SKM-1 treated with dmso at 0.1 percent for 144 hours (cell line): Measurements from ENCODE around the gene GRN.
"Not testable (repeated sequence)": the region's sequence is repeated elsewhere in the genome, so short reads cannot be mapped to it uniquely, and the experiment has no call there.

Experiments
- DNase-seq: peaks from one replicate; lab custom pipeline; 2025; ENCODE audit not compliant: unreplicated experiment; lab: John Stamatoyannopoulos, UW

The GRN gene

GRCh38 chr17:44346064-44346844 is 1.2 kb downstream of the GRN start:
- DNase-seq, result no peak

- not testable (repeated sequence) for DNase-seq
Measured at GRCh38 chr17:44347206-44348055, 2.3 kb downstream of the GRN start.

GRCh38 chr17:44348234-44348987 is 3.3 kb downstream of the GRN start:
- DNase-seq, result peak; percentile 91

DNA sequence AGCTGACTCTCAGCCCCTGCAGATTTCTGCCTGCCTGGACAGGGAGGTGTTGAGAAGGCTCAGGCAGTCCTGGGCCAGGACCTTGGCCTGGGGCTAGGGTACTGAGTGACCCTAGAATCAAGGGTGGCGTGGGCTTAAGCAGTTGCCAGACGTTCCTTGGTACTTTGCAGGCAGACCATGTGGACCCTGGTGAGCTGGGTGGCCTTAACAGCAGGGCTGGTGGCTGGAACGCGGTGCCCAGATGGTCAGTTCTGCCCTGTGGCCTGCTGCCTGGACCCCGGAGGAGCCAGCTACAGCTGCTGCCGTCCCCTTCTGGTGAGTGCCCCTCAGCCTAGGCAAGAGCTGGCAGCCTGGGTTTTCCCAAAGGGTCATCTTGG is 3.9 kb downstream of the GRN start:
- no peak for DNase-seq

- DNase-seq, result no peak
Measured at GRCh38 chr17:44349553-44350070, 4.5 kb downstream of the GRN start.

GRCh38 chr17:44350733-44351226 is 5.7 kb downstream of the GRN start:
- peak; percentile 39 for DNase-seq

- DNase-seq, result no peak
Measured at GRCh38 chr17:44351464-44351863, 6.4 kb downstream of the GRN start.

DNA sequence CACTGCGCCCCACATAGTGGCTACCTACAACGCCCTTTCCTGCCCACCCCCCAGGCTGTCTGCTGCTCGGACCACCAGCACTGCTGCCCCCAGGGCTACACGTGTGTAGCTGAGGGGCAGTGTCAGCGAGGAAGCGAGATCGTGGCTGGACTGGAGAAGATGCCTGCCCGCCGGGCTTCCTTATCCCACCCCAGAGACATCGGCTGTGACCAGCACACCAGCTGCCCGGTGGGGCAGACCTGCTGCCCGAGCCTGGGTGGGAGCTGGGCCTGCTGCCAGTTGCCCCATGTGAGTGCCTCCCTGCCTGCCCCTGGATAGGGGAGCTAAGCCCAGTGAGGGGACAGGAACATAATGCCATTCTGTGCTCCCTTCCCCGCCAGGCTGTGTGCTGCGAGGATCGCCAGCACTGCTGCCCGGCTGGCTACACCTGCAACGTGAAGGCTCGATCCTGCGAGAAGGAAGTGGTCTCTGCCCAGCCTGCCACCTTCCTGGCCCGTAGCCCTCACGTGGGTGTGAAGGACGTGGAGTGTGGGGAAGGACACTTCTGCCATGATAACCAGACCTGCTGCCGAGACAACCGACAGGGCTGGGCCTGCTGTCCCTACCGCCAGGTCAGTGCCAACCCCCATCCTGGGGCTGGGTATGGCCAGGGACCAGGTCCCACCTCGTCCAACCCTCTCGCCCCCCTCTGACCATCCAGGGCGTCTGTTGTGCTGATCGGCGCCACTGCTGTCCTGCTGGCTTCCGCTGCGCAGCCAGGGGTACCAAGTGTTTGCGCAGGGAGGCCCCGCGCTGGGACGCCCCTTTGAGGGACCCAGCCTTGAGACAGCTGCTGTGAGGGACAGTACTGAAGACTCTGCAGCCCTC is 7.1 kb downstream of the GRN start:
- no peak for DNase-seq

DNA sequence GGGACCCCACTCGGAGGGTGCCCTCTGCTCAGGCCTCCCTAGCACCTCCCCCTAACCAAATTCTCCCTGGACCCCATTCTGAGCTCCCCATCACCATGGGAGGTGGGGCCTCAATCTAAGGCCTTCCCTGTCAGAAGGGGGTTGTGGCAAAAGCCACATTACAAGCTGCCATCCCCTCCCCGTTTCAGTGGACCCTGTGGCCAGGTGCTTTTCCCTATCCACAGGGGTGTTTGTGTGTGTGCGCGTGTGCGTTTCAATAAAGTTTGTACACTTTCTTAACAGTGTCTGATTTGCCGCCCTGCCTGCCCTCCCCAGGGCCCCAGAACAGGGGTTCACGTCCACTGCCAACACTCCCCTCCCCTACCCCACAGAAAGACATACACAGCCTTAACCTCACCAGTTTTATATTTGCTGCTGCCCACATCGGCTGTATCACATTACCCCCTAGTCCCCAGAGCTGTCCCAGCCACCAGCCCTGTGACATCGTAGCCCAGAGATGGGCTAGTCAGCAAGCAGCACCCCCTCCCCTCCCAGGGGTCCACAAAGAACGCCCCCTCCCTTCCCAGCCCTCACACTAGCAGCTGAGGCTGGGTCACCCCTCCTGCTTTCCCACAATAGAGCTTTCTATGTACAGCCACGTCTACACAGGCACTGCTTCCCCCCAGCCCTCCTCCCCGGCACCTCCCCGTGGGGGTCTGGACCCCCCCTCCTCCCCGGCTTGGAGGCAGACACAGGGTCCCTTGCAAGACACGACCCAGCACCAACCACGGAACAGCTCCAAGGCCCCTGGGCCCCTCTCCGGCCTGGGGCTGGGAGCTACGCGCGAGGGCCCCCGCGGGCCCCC is 7.9 kb downstream of the GRN start:
- DNase-seq, result no peak

- DNase-seq, result no peak
Measured at GRCh38 chr17:44353672-44354331, 8.7 kb downstream of the GRN start.

- no peak for DNase-seq
Measured at GRCh38 chr17:44354582-44355561, 9.8 kb downstream of the GRN start.

DNA sequence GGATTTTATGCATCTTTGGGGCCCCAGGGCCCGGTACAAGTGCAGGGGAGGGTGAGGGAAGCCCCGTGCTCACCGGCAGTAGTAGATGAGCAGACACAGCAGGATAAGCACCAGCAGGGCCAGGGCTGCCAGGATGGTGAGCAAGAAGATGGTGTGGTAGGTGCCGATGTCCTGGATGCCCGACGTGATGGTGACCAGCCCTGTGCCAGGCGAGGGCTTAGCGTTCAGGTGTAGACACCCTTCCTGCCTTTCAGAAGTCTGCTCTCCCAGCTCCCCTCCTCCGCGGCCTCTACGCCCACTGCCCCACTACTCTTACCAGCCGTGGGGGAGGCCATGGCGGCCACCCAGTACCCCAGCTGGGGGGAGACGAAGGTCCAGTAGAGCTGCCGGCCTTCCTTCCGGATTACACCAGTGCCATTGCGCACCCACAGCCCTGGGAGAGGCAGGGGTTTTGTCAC is 10.6 kb downstream of the GRN start:
- DNase-seq, result no peak

DNA sequence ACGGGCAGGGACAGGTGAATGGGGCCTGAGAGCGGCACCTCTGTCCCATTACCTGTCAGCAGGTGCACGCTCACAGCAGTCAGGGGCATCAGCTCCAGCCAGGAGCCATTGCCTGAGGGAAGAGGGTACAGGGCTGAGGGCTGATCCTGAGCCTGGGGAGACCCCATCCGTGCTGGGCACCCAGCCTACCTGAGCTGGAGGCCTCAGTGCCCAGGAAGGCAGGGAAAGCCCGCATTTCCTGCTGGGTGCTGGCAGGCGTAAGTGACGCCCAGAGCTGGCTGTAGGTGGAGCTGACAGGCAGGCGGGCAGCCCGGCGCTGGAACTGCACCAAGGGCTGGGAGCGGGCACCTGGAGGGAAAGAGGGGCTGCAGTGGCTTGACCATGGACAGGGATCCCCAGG is 11.1 kb downstream of the GRN start:
- no peak for DNase-seq

DNA sequence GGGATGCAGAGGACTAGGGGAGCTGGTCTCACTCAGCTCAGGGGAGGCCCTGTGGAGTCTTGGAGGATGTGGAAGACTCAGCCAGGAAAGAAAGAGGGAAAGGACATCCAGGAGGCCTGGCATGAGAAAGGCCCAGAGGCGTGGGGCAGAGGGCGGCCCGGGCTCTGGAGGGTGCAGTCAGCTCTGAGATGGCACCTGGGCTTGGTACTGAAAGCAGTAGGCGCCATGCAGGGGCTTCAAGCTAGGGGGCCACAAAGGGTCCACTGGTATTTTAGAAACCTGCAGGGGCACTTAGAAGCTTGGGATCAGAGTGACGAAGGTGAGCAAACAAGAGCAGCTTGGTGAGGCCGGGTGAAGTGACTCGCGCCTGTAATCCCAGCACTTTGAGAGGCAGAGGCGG is 13.0 kb downstream of the GRN start:
- no peak for DNase-seq

- DNase-seq, result no peak
Measured at GRCh38 chr17:44359006-44359405, 13.9 kb downstream of the GRN start.

DNA sequence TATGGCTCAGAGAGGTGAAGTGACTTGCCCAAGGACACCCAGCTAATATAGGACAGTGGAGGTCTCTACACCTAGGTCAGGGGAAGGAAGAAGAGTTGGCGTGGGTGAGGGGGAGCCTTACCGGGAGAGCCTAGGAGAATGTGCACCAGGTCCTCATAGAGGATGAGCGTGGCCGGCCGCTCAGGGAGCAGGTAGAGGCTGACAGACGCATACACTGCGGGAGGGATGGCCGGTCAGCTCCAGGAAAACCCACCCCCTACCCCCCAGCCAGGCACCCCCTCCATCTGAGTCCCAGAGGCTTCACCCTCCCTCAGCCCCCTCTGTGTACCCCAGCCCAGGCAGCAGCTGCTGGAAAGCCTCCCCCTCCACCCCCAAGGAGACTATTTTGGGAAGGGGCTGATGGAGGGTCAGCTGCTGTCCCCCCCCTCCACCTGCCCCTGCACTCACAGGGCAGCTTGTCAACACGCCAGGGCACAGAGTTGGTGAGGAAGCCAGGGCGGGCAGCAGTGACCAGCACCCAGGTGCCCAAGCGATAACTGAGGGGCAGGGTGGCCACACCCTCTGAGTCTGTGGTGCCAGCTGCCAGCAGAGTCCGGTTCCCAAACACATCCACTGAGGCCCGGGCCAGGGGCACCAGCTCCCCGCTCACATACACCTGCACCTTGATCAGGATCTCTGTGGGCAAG is 14.5 kb downstream of the GRN start:
- no peak for DNase-seq

DNA sequence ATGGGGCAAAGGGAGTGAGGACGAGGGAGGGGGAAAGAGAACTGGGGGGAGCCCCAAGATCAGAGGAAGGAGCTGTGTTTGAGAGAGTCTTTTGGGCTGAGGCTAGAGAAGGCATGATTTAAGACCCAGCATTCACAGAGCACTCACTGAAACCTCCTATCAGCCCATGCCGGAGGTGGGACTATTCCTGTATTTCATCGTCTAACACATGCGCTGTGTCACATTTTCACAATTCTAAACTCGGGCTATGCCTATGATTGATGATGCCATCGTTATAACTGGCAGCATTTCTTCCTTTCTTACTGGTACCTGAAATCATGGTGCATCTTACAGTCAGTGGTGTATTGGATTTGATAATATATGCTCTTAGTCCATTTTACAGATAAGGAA is 15.0 kb downstream of the GRN start:
- no peak for DNase-seq
